IMR-90 (cell line): ENCODE data around the gene GUCY1A2. TPM values are rescaled to one million over a fixed set of nuclear protein-coding genes. Genes with fewer than 3 reads are reported as not detected.

ENCODE experiments used
- ATAC-seq: fragments of 200-7000 bp; cut with Tn5 transposase; 2 replicates; pipeline ENCODE4 v1.9.1; 2020; ENCODE audit warnings: low read depth, mild to moderate bottlenecking, moderate library complexity
- BruUV-seq: library from RNA; stranded (reverse); fragments of 400-500 nt; replicated peaks from 2 replicates; lab custom pipeline; 2021; lab: Mats Ljungman, UMichigan
- CTCF ChIA-PET: fragments of 300-600 bp; formaldehyde crosslinking; extraction: SDS; loops from one replicate; lab custom pipeline; 2021; ENCODE audit warnings: antibody characterized with exemption; lab: Yijun Ruan, JAX
- POLR2A ChIA-PET: fragments of 300-600 bp; sonication (Branson Sonifier 250); formaldehyde crosslinking; loops from one replicate; lab custom pipeline; 2022; ENCODE audit warnings: antibody characterized with exemption; ENCODE audit not compliant: unreplicated experiment; lab: Charles Lee
- DNase-seq: peaks from one replicate; pipeline ENCODE4 v3.0.0; 2013
- H2AFZ ChIP-seq: replicated peaks from 2 replicates; pipeline ENCODE3; 2013; ENCODE audit warnings: low read length, mild to moderate bottlenecking; ENCODE audit not compliant: poor library complexity
- H2AK5ac ChIP-seq: 2 replicates; pipeline ENCODE4 v1.6.1; 2013; ENCODE audit warnings: low read depth, low read length, inconsistent platforms
- H2AK9ac ChIP-seq: replicated peaks from 2 replicates; pipeline ENCODE3; 2013; ENCODE audit warnings: mild to moderate bottlenecking, low read depth, low read length, moderate library complexity; ENCODE audit not compliant: poor library complexity
- H2BK120ac ChIP-seq: 2 replicates; pipeline ENCODE4 v1.6.1; 2013; ENCODE audit warnings: low read depth, low read length, inconsistent platforms
- H2BK15ac ChIP-seq: 3 replicates; pipeline ENCODE4 v1.6.1; 2013; ENCODE audit warnings: low read depth, low read length, inconsistent platforms
- H2BK20ac ChIP-seq: 2 replicates; pipeline ENCODE4 v1.6.1; 2013; ENCODE audit warnings: low read depth, mild to moderate bottlenecking, inconsistent platforms, low read length, moderate library complexity
- H2BK5ac ChIP-seq: 2 replicates; pipeline ENCODE4 v1.6.1; 2013; ENCODE audit warnings: mild to moderate bottlenecking, low read depth, low read length, inconsistent platforms; ENCODE audit not compliant: poor library complexity, severe bottlenecking
- H3K14ac ChIP-seq: replicated peaks from 2 replicates; pipeline ENCODE4 v1.6.1; 2013; ENCODE audit warnings: low read depth, low read length, inconsistent platforms
- H3K18ac ChIP-seq: 2 replicates; pipeline ENCODE4 v1.6.1; 2013; ENCODE audit warnings: low read depth, low read length, control low read depth
- H3K23ac ChIP-seq: 2 replicates; pipeline ENCODE4 v1.6.1; 2013; ENCODE audit warnings: low read depth, low read length, inconsistent platforms
- H3K27ac ChIP-seq: 2 replicates; pipeline ENCODE4 v1.5.1; 2013; ENCODE audit warnings: mild to moderate bottlenecking, control low read depth, low read length; ENCODE audit not compliant: insufficient read depth
- H3K27me3 ChIP-seq: 2 replicates; pipeline ENCODE4 v1.6.1; 2013; ENCODE audit warnings: low read length; ENCODE audit not compliant: control insufficient read depth, insufficient read depth
- H3K36me3 ChIP-seq: 2 replicates; pipeline ENCODE4 v1.6.1; 2013; ENCODE audit warnings: low read length, mixed read lengths; ENCODE audit not compliant: control insufficient read depth, insufficient read depth
- H3K4ac ChIP-seq: 2 replicates; pipeline ENCODE4 v1.6.1; 2013; ENCODE audit warnings: low read depth, low read length, inconsistent platforms
- H3K4me1 ChIP-seq: 2 replicates; pipeline ENCODE4 v1.6.1; 2013; ENCODE audit warnings: low read length, mixed read lengths; ENCODE audit not compliant: control insufficient read depth, insufficient read depth
- H3K4me2 ChIP-seq: 2 replicates; pipeline ENCODE4 v1.6.1; 2013; ENCODE audit warnings: low read depth, mild to moderate bottlenecking, control low read depth, low read length, moderate library complexity
- H3K4me3 ChIP-seq: 2 replicates; pipeline ENCODE4 v1.5.1; 2013; ENCODE audit warnings: low read depth, mild to moderate bottlenecking, control low read depth, low read length, moderate library complexity; ENCODE audit not compliant: insufficient read depth
- H3K56ac ChIP-seq: 2 replicates; pipeline ENCODE4 v1.6.1; 2013; ENCODE audit warnings: low read length, inconsistent platforms; ENCODE audit not compliant: insufficient read depth; ENCODE audit errors: extremely low read depth
- H3K79me1 ChIP-seq, 2 experiments: 2 replicates each; pipeline ENCODE4 v1.6.1; 2013; ENCODE audit warnings: low read length in 2 of 2, inconsistent platforms in 1 of 2, low read depth in 1 of 2
- H3K9ac ChIP-seq: 2 replicates; pipeline ENCODE4 v1.6.1; 2013; ENCODE audit warnings: low read depth, low read length, control low read depth
- H3K9me1 ChIP-seq: 2 replicates; pipeline ENCODE4 v1.6.1; 2013; ENCODE audit warnings: low read length, inconsistent platforms; ENCODE audit not compliant: insufficient read depth
- H3K9me3 ChIP-seq: 2 replicates; pipeline ENCODE4 v1.6.1; 2013; ENCODE audit warnings: low read length; ENCODE audit not compliant: control insufficient read depth, insufficient read depth
- H4K20me1 ChIP-seq: 2 replicates; pipeline ENCODE4 v1.6.1; 2013; ENCODE audit warnings: low read length, inconsistent platforms; ENCODE audit not compliant: insufficient read depth
- H4K5ac ChIP-seq: 2 replicates; pipeline ENCODE4 v1.6.1; 2013; ENCODE audit warnings: mild to moderate bottlenecking, low read depth, low read length, control low read depth
- H4K8ac ChIP-seq, 2 experiments: 2 replicates each; pipeline ENCODE4 v1.6.1; 2013; ENCODE audit warnings: low read depth in 2 of 2, low read length in 2 of 2, control low read depth in 1 of 2, inconsistent platforms in 1 of 2
- H4K91ac ChIP-seq: 2 replicates; pipeline ENCODE4 v1.6.1; 2013; ENCODE audit warnings: low read depth, low read length, inconsistent platforms; ENCODE audit not compliant: insufficient read depth
- FOS ChIP-seq: fragments of 150-350 bp; IDR thresholded peaks from 2 replicates; pipeline ENCODE4 v1.6.1; 2016; ENCODE audit warnings: low read depth, low read length
- WGBS, 2 experiments: methylation state at CpG; one replicate each; pipeline versions ENCODE4 v1.1.5 to v1.1.7; 2013; ENCODE audit warnings: missing lambda C conversion rate in 2 of 2; ENCODE audit not compliant: insufficient read length in 1 of 2; ENCODE audit errors: extremely low coverage in 2 of 2; 5-methylcytosine and 5-hydroxymethylcytosine counted together
- dilution Hi-C: fragments of 300-500 bp; cut with HindIII; formaldehyde crosslinking; loops from one replicate; pipeline ENCODE4 v1.14.3; 2018; ENCODE audit warnings: low sequenced_read_pairs; ENCODE audit not compliant: unreplicated experiment
- in situ Hi-C: fragments of 300-500 bp; cut with MboI; formaldehyde crosslinking; loops from 3 replicates; pipeline ENCODE4 v1.14.3; 2019; ENCODE audit warnings: low sequenced_read_pairs, inconsistent platforms, mixed read lengths
- intact Hi-C: fragments of 100-400 bp; cut with micrococcal nuclease; formaldehyde crosslinking; loops from 2 replicates; pipeline ENCODE4 v1.10.0; 2022
- polyA plus RNA-seq, 3 experiments: library from polyadenylated mRNA; depleted of rRNA; stranded (reverse); fragments of >200 nt; gene quantifications; 2 replicates each; pipeline ENCODE4 v1.2.3, GENCODE V29; 2012; ENCODE audit warnings: low replicate concordance in 1 of 3
- total RNA-seq: library from RNA; depleted of rRNA; stranded (reverse); fragments of >200 nt; gene quantifications from 2 replicates; pipeline ENCODE4 v1.2.3, GENCODE V29; 2012

The GUCY1A2 gene
- total and polyA plus RNA-seq, 2 of the 4 experiments (the other 2 are of a cell fraction): under 0.01 to 0.03 TPM

GRCh38 chr11:106821291-106821690, 197.0 kb downstream of the GUCY1A2 start:
- CTCF ChIA-PET: no interaction called here
- no TSS peak for BruUV-seq
- Histone ChIP-seq H3K79me1 (no peaks in the 10 kb centered on the region), H2BK120ac (no peak overlapping the region), H3K27ac (no peak overlapping the region), H3K4me1 (no peaks in the 10 kb centered on the region), H3K36me3 (no peaks in the 10 kb centered on the region), H2AFZ (no peak overlapping the region), H4K20me1 (no peaks in the 10 kb centered on the region), H2BK15ac (no peak overlapping the region), H3K4ac (no peak overlapping the region), H4K8ac (no peak overlapping the region), H3K56ac (no peak overlapping the region), H3K14ac (no peak overlapping the region), H3K18ac (no peak overlapping the region), H3K9me3 (no peaks in the 10 kb centered on the region), H3K4me3 (no peak overlapping the region), H3K23ac (no peak overlapping the region), H3K27me3 (no peaks in the 10 kb centered on the region), H3K9ac (no peak overlapping the region), H4K5ac (no peak overlapping the region), H4K91ac (no peak overlapping the region), H3K9me1 (no peaks in the 10 kb centered on the region), H2BK20ac (no peak overlapping the region), H2AK5ac (no peak overlapping the region), H2BK5ac (no peak overlapping the region), H2AK9ac (no peak overlapping the region), H3K4me2 (no peak overlapping the region)
- WGBS, 2 experiments: no CpG with 5 or more reads among the region's 1 CpG
- ATAC-seq (no peak), DNase-seq (no peak)
- in situ Hi-C loops: no loop called here
- POLR2A ChIA-PET: no interaction called here
- dilution Hi-C loops: no loop called here
- TF ChIP-seq FOS: no peak
- intact Hi-C loops: no loop called here
